Caco-2 (cell line): ENCODE results near the gene SLC7A8. TPM values are rescaled to one million over a fixed set of nuclear protein-coding genes. Genes with fewer than 3 reads are reported as not detected.
"Not testable (repeated sequence)": the region's sequence is repeated elsewhere in the genome, so short reads cannot be mapped to it uniquely, and the experiment has no call there.

Experiments used
- BruUV-seq: library from RNA; stranded (reverse); fragments of 400-500 nt; replicated peaks from 2 replicates; lab custom pipeline; 2021; lab: Mats Ljungman, UMichigan
- CTCF ChIA-PET: fragments of 300-600 bp; sonication (Branson Sonifier 250); formaldehyde crosslinking; loops from one replicate; lab custom pipeline; 2022; ENCODE audit warnings: antibody characterized with exemption; lab: Charles Lee
- POLR2A ChIA-PET: fragments of 300-600 bp; sonication (Branson Sonifier 250); formaldehyde crosslinking; loops from one replicate; lab custom pipeline; 2022; ENCODE audit warnings: antibody characterized with exemption; lab: Charles Lee
- DNase-seq, 2 experiments: peaks; one replicate each; pipeline versions ENCODE4 v3.0.0 to v3.0.0-alpha.2; 2020 to 2022
- H3K27me3 ChIP-seq: replicated peaks from 2 replicates; pipeline ENCODE4 v1.6.0; 2011; ENCODE audit warnings: low read length; ENCODE audit not compliant: control insufficient read depth, insufficient read depth
- H3K36me3 ChIP-seq: 2 replicates; pipeline ENCODE4 v1.5.1; 2011; ENCODE audit warnings: low read length; ENCODE audit not compliant: control insufficient read depth, insufficient read depth
- H3K4me1 ChIP-seq: fragments of 250-450 bp; sonication (Bioruptor Pico); 2 replicates; pipeline ENCODE4 v1.5.1; 2020; ENCODE audit warnings: mild to moderate bottlenecking
- H3K4me3 ChIP-seq: 2 replicates; pipeline ENCODE4 v1.5.1; 2011; ENCODE audit warnings: low read depth, mild to moderate bottlenecking, control low read depth, low read length
- H3K9me3 ChIP-seq: fragments of 250-450 bp; sonication (Bioruptor Pico); 2 replicates; pipeline ENCODE4 v1.5.1; 2020; ENCODE audit warnings: mild to moderate bottlenecking, moderate library complexity
- H3K27ac Mint-ChIP-seq: one replicate; pipeline ENCODE4 v1.8.0; 2022; ENCODE audit warnings: mixed read lengths; ENCODE audit not compliant: unreplicated experiment
- H3K27me3 Mint-ChIP-seq: one replicate; pipeline ENCODE4 v1.8.0; 2022; ENCODE audit warnings: mixed read lengths; ENCODE audit not compliant: insufficient read depth, unreplicated experiment
- H3K36me3 Mint-ChIP-seq: one replicate; pipeline ENCODE4 v1.8.0; 2022; ENCODE audit warnings: mild to moderate bottlenecking, mixed read lengths; ENCODE audit not compliant: insufficient read depth, unreplicated experiment
- H3K4me1 Mint-ChIP-seq: one replicate; pipeline ENCODE4 v1.8.0; 2022; ENCODE audit warnings: low read depth, mixed read lengths; ENCODE audit not compliant: unreplicated experiment
- H3K4me3 Mint-ChIP-seq: one replicate; pipeline ENCODE4 v1.8.0; 2022; ENCODE audit warnings: mild to moderate bottlenecking, moderate library complexity, mixed read lengths; ENCODE audit not compliant: unreplicated experiment
- H3K9me3 Mint-ChIP-seq: one replicate; pipeline ENCODE4 v1.8.0; 2022; ENCODE audit warnings: mixed read lengths; ENCODE audit not compliant: unreplicated experiment
- CTCF ChIP-seq, 2 experiments: fragments of 200-600 bp in 1 of 2; IDR thresholded peaks; 1 replicate in 1 of 2; 2 replicates in 1 of 2; pipeline versions ENCODE4 v1.5.1 to v1.8.0; 2011 to 2022; ENCODE audit warnings: antibody characterized with exemption in 1 of 2, control low read depth in 1 of 2, inconsistent platforms in 1 of 2, low read depth in 1 of 2, low read length in 1 of 2, mild to moderate bottlenecking in 1 of 2, moderate library complexity in 1 of 2; ENCODE audit not compliant: insufficient read depth in 1 of 2, severe bottlenecking in 1 of 2, unreplicated experiment in 1 of 2
- intact Hi-C: fragments of 100-400 bp; cut with micrococcal nuclease; formaldehyde crosslinking; loops from one replicate; pipeline ENCODE4 v1.10.0; 2022; ENCODE audit not compliant: unreplicated experiment
- total RNA-seq: library from RNA; stranded (reverse); gene quantifications from 2 replicates; pipeline ENCODE4 v1.2.3, GENCODE V29; 2022

SLC7A8 gene
- total RNA-seq, 1 experiment from 2014 or later = 26.9 TPM

DNA sequence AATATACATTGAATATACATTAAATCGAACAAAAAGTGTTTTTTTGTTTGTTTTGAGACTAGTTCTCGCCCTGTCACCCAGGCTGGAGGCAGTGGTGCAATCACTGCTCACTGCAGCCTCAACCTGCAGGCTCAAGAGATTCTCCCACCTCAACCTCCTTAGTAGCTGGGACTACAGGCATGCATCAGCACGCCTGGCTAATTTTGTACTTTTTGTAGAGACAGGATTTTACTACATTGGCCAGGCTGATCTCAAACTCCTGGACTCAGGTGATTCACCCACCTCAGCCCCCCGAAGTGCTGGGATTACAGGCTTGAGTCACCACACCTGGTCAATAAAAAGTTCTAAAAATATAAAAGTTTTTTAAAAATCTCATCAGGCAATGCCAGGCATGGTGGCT, 44.1 kb upstream of the SLC7A8 start:
- no TSS peak for BruUV-seq
- H3K36me3 ChIP-seq = no peaks in the 10 kb centered on the region
- Mint-ChIP-seq H3K4me1 (no peaks in the 10 kb centered on the region), H3K9me3 (peaks cover 15% of the 10 kb centered on the region), H3K27me3 (peaks cover 6% of the 10 kb centered on the region), H3K27ac (no peak overlapping the region), H3K36me3 (no peaks in the 10 kb centered on the region), H3K4me3 (no peak overlapping the region)
- no peak for TF ChIP-seq CTCF (IDR thresholded peaks at IDR 0.05; ENCODE audit: insufficient read depth in 1 of 2, low read depth in 1 of 2, low read length in 1 of 2, severe bottlenecking in 1 of 2, unreplicated experiment in 1 of 2)
- DNase-seq = no peak
- POLR2A ChIA-PET = no interaction called here
- H3K4me3 ChIP-seq = no peak overlapping the region
- CTCF ChIA-PET = no interaction called here
- H3K4me1 ChIP-seq = no peaks in the 10 kb centered on the region
- peaks cover 5% of the 10 kb centered on the region; the same call in 1 of the 2 replicates for H3K9me3 ChIP-seq
- no peaks in the 10 kb centered on the region for H3K27me3 ChIP-seq
- intact Hi-C loops = no loop called here

DNA sequence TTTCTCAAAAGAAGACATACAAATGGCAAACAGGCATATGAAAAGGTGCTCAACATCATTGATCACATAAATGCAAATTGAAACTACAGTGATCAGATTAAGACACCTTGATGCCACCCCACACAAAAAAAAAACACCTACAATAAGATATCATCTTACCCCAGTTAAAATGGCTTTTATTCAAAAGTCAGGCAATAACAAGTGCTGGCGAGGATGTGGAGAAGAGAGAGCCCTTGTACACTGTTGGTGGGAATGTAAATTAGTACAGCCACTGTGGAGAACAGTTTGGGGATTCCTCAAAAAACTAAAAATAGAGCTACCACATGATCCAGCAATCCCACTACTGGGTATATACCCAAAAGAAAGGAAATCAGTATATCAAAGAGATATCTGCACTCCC, 41.5 kb upstream of the SLC7A8 start:
- intact Hi-C loops, CTCF ChIA-PET, H3K4me3 Mint-ChIP-seq, H3K36me3 Mint-ChIP-seq, H3K27me3 ChIP-seq, H3K36me3 ChIP-seq, BruUV-seq, H3K4me3 ChIP-seq, H3K4me1 ChIP-seq, H3K9me3 ChIP-seq, DNase-seq, H3K27ac Mint-ChIP-seq, POLR2A ChIA-PET, H3K4me1 Mint-ChIP-seq: not testable (repeated sequence)
- Mint-ChIP-seq H3K27me3 (peaks cover 20% of the 10 kb centered on the region), H3K9me3 (peaks cover 15% of the 10 kb centered on the region)

DNA sequence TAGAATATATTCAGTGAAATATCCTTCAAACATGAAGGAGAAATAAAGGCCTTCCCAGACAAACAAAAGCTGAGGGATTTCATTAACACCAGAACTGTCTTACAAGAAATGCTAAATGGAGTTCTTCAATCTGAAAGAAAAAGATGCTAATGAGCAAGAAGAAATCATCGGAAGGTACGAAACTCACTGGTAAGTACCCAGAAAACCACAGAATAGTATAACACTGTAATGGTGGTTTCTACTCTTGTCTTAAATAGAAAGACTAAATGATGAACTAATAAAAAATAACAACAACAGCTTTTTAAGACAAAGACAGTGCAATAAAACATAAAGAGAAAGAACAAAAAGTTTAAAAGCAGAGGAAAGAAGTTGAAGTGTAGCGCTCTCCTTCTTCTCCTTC, 35.6 kb upstream of the SLC7A8 start:
- ChIA-PET CTCF (no interaction called here), POLR2A (no interaction called here)
- H3K27ac Mint-ChIP-seq = no peak overlapping the region

More for the DNA sequence above, 35.6 kb upstream of the SLC7A8 start:
- Mint-ChIP-seq H3K36me3 (no peaks in the 10 kb centered on the region), H3K9me3 (peaks cover 12% of the 10 kb centered on the region), H3K4me3 (no peak overlapping the region), H3K4me1 (no peaks in the 10 kb centered on the region), H3K27me3 (peaks cover 14% of the 10 kb centered on the region)
- Histone ChIP-seq H3K36me3 (no peaks in the 10 kb centered on the region), H3K4me1 (no peaks in the 10 kb centered on the region), H3K4me3 (no peak overlapping the region), H3K9me3 (peaks cover 5% of the 10 kb centered on the region; the same call in 1 of the 2 replicates), H3K27me3 (no peaks in the 10 kb centered on the region)
- no peak for DNase-seq
- intact Hi-C loops = no loop called here
- TF ChIP-seq CTCF (IDR thresholded peaks at IDR 0.05; ENCODE audit: insufficient read depth in 1 of 2, low read depth in 1 of 2, low read length in 1 of 2, severe bottlenecking in 1 of 2, unreplicated experiment in 1 of 2) = no peak
- BruUV-seq = no TSS peak
